ENCODE results near the gene DDA1. TPM values are rescaled to one million over a fixed set of nuclear protein-coding genes. Genes with fewer than 3 reads are reported as not detected.
A peak's percentile ranks its signal among the peaks of the same experiment; 100 is the strongest.

The DDA1 gene
- total and polyA plus RNA-seq, 12 donors: 6.8 to 71.4 (median 41.5) TPM

DNA sequence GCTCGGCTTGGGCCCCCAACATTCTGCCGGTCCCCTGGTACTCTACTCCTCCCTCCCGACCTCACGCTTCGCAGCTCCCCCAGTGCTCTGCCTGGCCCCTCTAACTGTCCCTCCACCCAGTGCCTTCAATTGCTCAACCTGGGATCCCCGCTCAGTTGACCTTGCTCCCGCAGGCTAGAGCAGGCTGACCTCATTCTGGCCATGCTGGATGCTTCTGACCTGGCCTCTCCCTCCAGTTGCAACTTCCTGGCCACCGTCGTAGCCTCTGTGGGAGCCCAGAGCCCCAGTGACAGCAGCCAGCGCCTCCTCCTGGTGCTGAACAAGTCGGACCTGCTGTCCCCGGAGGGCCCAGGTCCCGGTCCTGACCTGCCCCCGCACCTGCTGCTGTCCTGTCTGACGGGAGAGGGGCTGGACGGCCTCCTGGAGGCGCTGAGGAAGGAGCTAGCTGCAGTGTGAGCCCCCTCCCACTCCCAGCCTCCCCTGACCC lies 31.6 kb downstream of the DDA1 start:
- WGBS, 4 donors: 39 to 50% (median 45%) methylated on average over 14 to 17 of the region's 17 CpGs

DNA sequence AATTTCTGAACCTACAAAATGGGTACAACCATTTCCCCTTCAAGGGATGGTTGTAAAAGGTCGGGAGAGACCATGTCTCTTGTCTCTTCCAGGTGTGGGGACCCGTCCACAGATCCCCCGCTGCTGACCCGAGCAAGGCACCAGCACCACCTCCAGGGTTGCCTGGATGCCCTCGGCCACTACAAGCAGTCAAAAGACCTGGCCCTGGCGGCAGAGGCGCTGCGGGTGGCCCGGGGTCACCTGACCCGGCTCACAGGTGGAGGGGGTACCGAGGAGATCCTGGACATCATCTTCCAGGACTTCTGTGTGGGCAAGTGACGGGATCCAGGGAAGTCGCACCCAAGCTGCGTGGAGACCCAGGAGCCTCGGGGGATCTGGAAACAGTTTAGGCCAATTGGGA lies 32.0 kb downstream of the DDA1 start:
- peak in 1 of 7 donors; percentile 28 for DNase-seq
- TF ChIP-seq POLR2A (IDR thresholded peaks at IDR 0.05): no peak
- TF ChIP-seq, protein P1, sequence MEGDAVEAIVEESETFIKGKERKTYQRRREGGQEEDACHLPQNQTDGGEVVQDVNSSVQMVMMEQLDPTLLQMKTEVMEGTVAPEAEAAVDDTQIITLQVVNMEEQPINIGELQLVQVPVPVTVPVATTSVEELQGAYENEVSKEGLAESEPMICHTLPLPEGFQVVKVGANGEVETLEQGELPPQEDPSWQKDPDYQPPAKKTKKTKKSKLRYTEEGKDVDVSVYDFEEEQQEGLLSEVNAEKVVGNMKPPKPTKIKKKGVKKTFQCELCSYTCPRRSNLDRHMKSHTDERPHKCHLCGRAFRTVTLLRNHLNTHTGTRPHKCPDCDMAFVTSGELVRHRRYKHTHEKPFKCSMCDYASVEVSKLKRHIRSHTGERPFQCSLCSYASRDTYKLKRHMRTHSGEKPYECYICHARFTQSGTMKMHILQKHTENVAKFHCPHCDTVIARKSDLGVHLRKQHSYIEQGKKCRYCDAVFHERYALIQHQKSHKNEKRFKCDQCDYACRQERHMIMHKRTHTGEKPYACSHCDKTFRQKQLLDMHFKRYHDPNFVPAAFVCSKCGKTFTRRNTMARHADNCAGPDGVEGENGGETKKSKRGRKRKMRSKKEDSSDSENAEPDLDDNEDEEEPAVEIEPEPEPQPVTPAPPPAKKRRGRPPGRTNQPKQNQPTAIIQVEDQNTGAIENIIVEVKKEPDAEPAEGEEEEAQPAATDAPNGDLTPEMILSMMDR (IDR thresholded peaks at IDR 0.05): peak in 1 of 6 experiments; percentile 1
- H3K4me3 ChIP-seq: no peak overlapping the region
- H3K36me3 ChIP-seq (replicated peaks in 1 of 2): no peaks in the 10 kb centered on the region
- intact Hi-C loops (cut with DNase I): no loop called here
- peaks cover 9 to 19% of the 10 kb centered on the region in 2 donors for H3K4me1 ChIP-seq (replicated peaks in 1 of 2)
- H3K27ac ChIP-seq: peak overlapping the region; percentile 55 to 83 (median 77)
- 84 to 96% (median 89%) methylated on average over 10 to 15 of the region's 15 CpGs for WGBS, 4 donors
- no peaks in the 10 kb centered on the region for H3K27me3 ChIP-seq
- no peaks in the 10 kb centered on the region for H3K9me3 ChIP-seq (replicated peaks in 1 of 3)

More for the DNA sequence above, 31.6 kb downstream of the DDA1 start:
- intact Hi-C loops (cut with DNase I): no loop called here
- Histone ChIP-seq H3K27ac (peak overlapping the region; percentile 55 to 83 (median 77)), H3K4me3 (no peak overlapping the region), H3K27me3 (no peaks in the 10 kb centered on the region), H3K36me3 (replicated peaks in 1 of 2) (no peaks in the 10 kb centered on the region), H3K9me3 (replicated peaks in 1 of 3) (no peaks in the 10 kb centered on the region), H3K4me1 (replicated peaks in 1 of 2) (peaks cover 8 to 19% of the 10 kb centered on the region in 2 donors)
- peak in 1 of 2 donors; percentile 43 for TF ChIP-seq POLR2A (IDR thresholded peaks at IDR 0.05)
- TF ChIP-seq, protein P1 (IDR thresholded peaks at IDR 0.05): peak in 4 of 6 experiments; percentile 23 to 50 (median 44)
- DNase-seq: peak; percentile 73 to 94 (median 89)

DNA sequence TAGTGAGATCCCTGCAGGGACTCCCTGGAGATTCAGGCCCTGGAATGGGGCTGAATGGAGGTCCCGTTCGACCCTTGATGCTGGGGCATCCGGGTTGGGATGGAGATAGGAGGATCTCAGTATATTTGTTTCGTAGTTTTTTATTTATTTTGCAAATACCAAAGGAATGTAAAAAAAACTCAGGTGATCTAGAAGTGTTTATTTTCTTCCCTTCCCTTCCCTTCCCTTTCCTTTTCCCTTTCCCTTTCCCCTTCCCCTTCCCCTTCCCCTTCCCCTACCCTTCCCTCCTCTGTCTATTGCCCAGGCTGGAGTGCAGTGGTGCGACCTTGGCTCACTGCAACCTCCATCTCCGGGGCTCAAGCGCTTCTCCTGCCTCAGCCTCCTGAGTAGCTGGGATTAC lies 32.5 kb downstream of the DDA1 start:
- WGBS, 4 donors: 78 to 88% (median 84%) methylated on average over 7 of the region's 7 CpGs
- H3K4me1 ChIP-seq (replicated peaks in 1 of 2): peaks cover 11 to 19% of the 10 kb centered on the region in 2 donors
- DNase-seq: no peak

DNA sequence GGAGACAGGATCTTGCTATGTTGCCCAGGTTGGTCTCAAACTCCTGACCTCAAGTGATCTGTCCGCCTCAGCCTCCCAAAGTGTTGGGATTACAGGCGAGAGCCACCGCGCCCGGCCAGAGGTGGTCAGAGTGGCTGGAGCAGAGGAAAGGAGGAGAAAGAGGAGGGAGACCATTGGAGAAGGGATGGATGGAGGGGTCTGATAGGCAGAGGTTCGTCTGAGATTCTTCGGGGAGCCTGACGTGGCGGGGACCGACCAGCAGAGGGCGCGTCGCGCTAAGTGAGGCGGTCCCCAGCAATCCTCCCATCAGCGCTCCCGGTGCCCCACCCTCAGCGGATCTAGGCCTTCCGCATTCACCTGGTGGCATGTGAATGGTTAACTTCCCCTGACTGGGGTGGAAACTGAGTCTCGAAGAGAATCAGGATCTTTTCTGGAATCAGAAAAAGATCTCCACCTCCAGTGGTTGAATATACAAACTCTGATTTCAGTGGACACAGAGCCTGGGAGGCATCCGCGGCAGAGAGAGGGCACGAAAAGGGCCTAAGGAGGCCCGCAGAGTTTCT lies 36.8 kb downstream of the DDA1 start:
- intact Hi-C loops (cut with DNase I): loop anchor here in 1 of 2 donors (5.0 kb wide), 1 partner anchor 41 kb away; no protein-coding TSS in a partner anchor
- H3K9me3 ChIP-seq (replicated peaks in 1 of 3): no peaks in the 10 kb centered on the region
- H3K27me3 ChIP-seq: no peaks in the 10 kb centered on the region
- 13 to 16% (median 13%) methylated on average over 16 to 24 of the region's 24 CpGs for WGBS, 4 donors
- no peaks in the 10 kb centered on the region for H3K36me3 ChIP-seq (replicated peaks in 1 of 2)
- H3K4me3 ChIP-seq: no peak overlapping the region
- H3K4me1 ChIP-seq (replicated peaks in 1 of 2): peaks cover 2 to 26% of the 10 kb centered on the region in 2 donors
- TF ChIP-seq POLR2A (IDR thresholded peaks at IDR 0.05): no peak
- TF ChIP-seq, protein P1 (IDR thresholded peaks at IDR 0.05): peak; percentile 90 to 96 (median 94)
- peak in 6 of 7 donors; percentile 68 to 89 (median 76) for DNase-seq
- H3K27ac ChIP-seq: no peak overlapping the region

More for the DNA sequence above, 32.5 kb downstream of the DDA1 start:
- TF ChIP-seq, protein P1 (IDR thresholded peaks at IDR 0.05): no peak
- TF ChIP-seq POLR2A (IDR thresholded peaks at IDR 0.05): no peak
- intact Hi-C loops (cut with DNase I): loop anchor here in 1 of 2 donors (2.0 kb wide), 1 partner anchor 45 kb away; no protein-coding TSS in a partner anchor
- H3K4me3 ChIP-seq: no peak overlapping the region
- no peak overlapping the region for H3K27ac ChIP-seq
- no peaks in the 10 kb centered on the region for H3K9me3 ChIP-seq (replicated peaks in 1 of 3)
- H3K27me3 ChIP-seq: no peaks in the 10 kb centered on the region
- H3K36me3 ChIP-seq (replicated peaks in 1 of 2): no peaks in the 10 kb centered on the region

Measured in adrenal gland (tissue), 12 donors.